Measurements from ENCODE around the gene LYPD8. TPM values are rescaled to one million over a fixed set of nuclear protein-coding genes. Genes with fewer than 3 reads are reported as not detected.

The LYPD8 gene
- total and polyA plus RNA-seq, 2 donors from 2014 or later: 0.92 to 3.2 TPM

DNA sequence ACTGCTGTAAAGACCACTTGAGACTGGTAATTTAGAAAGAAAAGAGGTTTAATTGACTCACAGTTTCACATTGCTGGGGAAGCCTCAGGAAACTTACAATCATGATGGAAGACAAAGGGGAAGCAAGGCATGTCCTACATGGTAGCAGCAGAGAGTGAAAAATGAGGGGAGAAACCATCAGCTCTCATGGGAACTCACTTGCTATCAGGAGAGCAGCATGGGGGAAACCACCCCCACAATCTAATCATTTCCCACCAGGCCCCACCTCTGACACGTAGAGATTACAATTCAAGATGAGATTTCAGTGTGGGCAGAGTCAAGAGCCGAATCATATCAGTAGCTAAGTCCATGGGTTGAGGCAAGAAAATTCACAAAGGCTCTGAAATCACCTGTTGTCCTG lies 23.8 kb upstream of the LYPD8 start:
- H3K4me3 ChIP-seq (ENCODE audit: low read length in 3 of 3): no peak overlapping the region
- DNase-seq (no peak), FAIRE-seq (no peak)
- no peaks in the 10 kb centered on the region for H3K27me3 ChIP-seq (ENCODE audit: control insufficient read depth, insufficient read depth, low read length)
- no peaks in the 10 kb centered on the region for H3K36me3 ChIP-seq (ENCODE audit: control insufficient read depth in 2 of 3, insufficient read depth in 3 of 3, low read length in 3 of 3)
- TF ChIP-seq, protein P1, sequence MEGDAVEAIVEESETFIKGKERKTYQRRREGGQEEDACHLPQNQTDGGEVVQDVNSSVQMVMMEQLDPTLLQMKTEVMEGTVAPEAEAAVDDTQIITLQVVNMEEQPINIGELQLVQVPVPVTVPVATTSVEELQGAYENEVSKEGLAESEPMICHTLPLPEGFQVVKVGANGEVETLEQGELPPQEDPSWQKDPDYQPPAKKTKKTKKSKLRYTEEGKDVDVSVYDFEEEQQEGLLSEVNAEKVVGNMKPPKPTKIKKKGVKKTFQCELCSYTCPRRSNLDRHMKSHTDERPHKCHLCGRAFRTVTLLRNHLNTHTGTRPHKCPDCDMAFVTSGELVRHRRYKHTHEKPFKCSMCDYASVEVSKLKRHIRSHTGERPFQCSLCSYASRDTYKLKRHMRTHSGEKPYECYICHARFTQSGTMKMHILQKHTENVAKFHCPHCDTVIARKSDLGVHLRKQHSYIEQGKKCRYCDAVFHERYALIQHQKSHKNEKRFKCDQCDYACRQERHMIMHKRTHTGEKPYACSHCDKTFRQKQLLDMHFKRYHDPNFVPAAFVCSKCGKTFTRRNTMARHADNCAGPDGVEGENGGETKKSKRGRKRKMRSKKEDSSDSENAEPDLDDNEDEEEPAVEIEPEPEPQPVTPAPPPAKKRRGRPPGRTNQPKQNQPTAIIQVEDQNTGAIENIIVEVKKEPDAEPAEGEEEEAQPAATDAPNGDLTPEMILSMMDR (IDR thresholded peaks at IDR 0.05; ENCODE audit: borderline replicate concordance, extremely low read depth, insufficient read depth): no peak
- no peak overlapping the region for H3K9ac ChIP-seq (ENCODE audit: low read length in 3 of 3)
- H3K27ac ChIP-seq (ENCODE audit: low read depth in 2 of 2, low read length in 2 of 2): no peak overlapping the region
- H3K9me3 ChIP-seq (ENCODE audit: control insufficient read depth in 2 of 3, insufficient read depth in 1 of 3, low read length in 3 of 3): peaks cover 0 to 3% (median 2%) of the 10 kb centered on the region in 3 donors
- intact Hi-C loops (cut with DNase I): no loop called here
- peaks cover 0 to 16% (median 4%) of the 10 kb centered on the region in 3 donors for H3K4me1 ChIP-seq (ENCODE audit: control insufficient read depth in 2 of 3, insufficient read depth in 2 of 3, low read depth in 1 of 3, low read length in 3 of 3)

DNA sequence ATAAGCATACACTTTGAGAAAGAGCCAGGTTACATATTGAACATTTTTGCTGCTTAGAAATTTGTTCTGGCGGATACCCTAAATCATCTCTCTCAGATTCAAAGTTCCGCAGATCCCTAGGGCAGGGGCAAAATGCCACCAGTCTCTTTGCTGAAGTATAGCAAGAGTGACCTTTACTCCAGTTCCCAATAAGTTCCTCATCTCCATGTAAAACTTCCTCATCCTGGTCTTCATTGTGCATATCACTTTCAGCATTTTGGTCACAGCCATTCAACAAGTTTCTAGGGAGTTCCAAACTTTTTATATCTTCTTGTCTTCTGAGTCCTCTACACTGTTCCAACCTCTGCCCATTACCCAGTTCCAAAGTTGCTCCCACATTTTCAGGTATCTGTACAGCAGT lies 23.3 kb upstream of the LYPD8 start:
- Histone ChIP-seq H3K4me3 (ENCODE audit: low read length in 3 of 3) (no peak overlapping the region), H3K9ac (ENCODE audit: low read length in 3 of 3) (no peak overlapping the region), H3K27me3 (ENCODE audit: control insufficient read depth, insufficient read depth, low read length) (no peaks in the 10 kb centered on the region), H3K36me3 (ENCODE audit: control insufficient read depth in 2 of 3, insufficient read depth in 3 of 3, low read length in 3 of 3) (no peaks in the 10 kb centered on the region), H3K27ac (ENCODE audit: low read depth in 2 of 2, low read length in 2 of 2) (no peak overlapping the region), H3K4me1 (ENCODE audit: control insufficient read depth in 2 of 3, insufficient read depth in 2 of 3, low read depth in 1 of 3, low read length in 3 of 3) (peaks cover 0 to 16% (median 4%) of the 10 kb centered on the region in 3 donors), H3K9me3 (ENCODE audit: control insufficient read depth in 2 of 3, insufficient read depth in 1 of 3, low read length in 3 of 3) (peaks cover 0 to 3% (median 2%) of the 10 kb centered on the region in 3 donors)
- FAIRE-seq (no peak), DNase-seq (no peak)
- TF ChIP-seq, protein P1 (IDR thresholded peaks at IDR 0.05; ENCODE audit: borderline replicate concordance, extremely low read depth, insufficient read depth): no peak
- intact Hi-C loops (cut with DNase I): no loop called here

DNA sequence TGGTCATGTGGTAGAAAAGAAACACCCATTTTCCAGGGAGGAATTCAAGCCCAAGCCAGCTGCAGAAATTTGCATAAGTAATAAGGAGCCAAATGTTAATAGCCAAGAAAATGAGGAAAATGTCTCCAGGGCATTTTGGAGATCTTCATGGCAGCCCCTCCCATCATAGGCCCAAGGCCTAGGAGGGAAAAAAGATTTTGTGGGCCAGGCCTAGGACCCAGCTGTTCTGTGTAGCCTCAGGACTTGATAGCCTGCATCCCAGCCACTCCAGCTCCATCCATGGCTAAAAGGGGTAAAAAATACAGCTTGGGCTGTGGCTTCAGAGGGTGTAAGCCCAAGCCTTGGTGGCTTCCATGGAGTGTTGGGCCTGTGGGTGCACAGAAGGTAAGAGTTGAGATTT lies 21.4 kb upstream of the LYPD8 start:
- TF ChIP-seq, protein P1 (IDR thresholded peaks at IDR 0.05; ENCODE audit: borderline replicate concordance, extremely low read depth, insufficient read depth): no peak
- Histone ChIP-seq H3K9me3 (ENCODE audit: control insufficient read depth in 2 of 3, insufficient read depth in 1 of 3, low read length in 3 of 3) (peaks cover 0 to 3% (median 2%) of the 10 kb centered on the region in 3 donors), H3K4me3 (ENCODE audit: low read length in 3 of 3) (no peak overlapping the region), H3K27ac (ENCODE audit: low read depth in 2 of 2, low read length in 2 of 2) (peak overlapping the region in 1 of 2 donors; percentile 12), H3K27me3 (ENCODE audit: control insufficient read depth, insufficient read depth, low read length) (no peaks in the 10 kb centered on the region), H3K36me3 (ENCODE audit: control insufficient read depth in 2 of 3, insufficient read depth in 3 of 3, low read length in 3 of 3) (no peaks in the 10 kb centered on the region), H3K9ac (ENCODE audit: low read length in 3 of 3) (no peak overlapping the region), H3K4me1 (ENCODE audit: control insufficient read depth in 2 of 3, insufficient read depth in 2 of 3, low read depth in 1 of 3, low read length in 3 of 3) (peaks cover 0 to 10% (median 0%) of the 10 kb centered on the region in 3 donors)
- DNase-seq (no peak), FAIRE-seq (no peak)
- intact Hi-C loops (cut with DNase I): no loop called here

DNA sequence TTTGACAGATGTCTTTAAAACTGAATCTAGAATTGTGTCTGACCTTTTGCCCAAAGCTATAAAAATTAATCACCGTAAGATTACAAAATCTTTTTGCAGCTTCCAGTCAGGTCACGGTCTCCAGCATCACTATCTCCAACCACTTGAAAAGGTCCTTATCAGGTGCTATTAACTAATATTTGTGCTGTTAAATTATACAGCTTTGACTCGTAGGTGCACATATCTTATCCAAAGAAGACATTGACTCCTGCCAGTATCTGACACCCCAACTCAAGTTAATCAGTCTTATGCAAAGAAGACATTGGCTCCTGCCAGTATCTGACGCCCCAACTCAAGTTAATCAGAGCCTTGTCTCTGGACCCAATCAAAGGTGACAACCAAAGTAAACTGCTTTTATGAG lies 19.9 kb upstream of the LYPD8 start:
- FAIRE-seq (no peak), DNase-seq (no peak)
- peaks cover 0 to 10% (median 0%) of the 10 kb centered on the region in 3 donors for H3K4me1 ChIP-seq (ENCODE audit: control insufficient read depth in 2 of 3, insufficient read depth in 2 of 3, low read depth in 1 of 3, low read length in 3 of 3)
- no peak overlapping the region for H3K27ac ChIP-seq (ENCODE audit: low read depth in 2 of 2, low read length in 2 of 2)
- no peak overlapping the region for H3K9ac ChIP-seq (ENCODE audit: low read length in 3 of 3)
- H3K36me3 ChIP-seq (ENCODE audit: control insufficient read depth in 2 of 3, insufficient read depth in 3 of 3, low read length in 3 of 3): no peaks in the 10 kb centered on the region
- H3K27me3 ChIP-seq (ENCODE audit: control insufficient read depth, insufficient read depth, low read length): no peaks in the 10 kb centered on the region
- TF ChIP-seq, protein P1 (IDR thresholded peaks at IDR 0.05; ENCODE audit: borderline replicate concordance, extremely low read depth, insufficient read depth): no peak
- intact Hi-C loops (cut with DNase I): no loop called here
- H3K4me3 ChIP-seq (ENCODE audit: low read length in 3 of 3): no peak overlapping the region
- H3K9me3 ChIP-seq (ENCODE audit: control insufficient read depth in 2 of 3, insufficient read depth in 1 of 3, low read length in 3 of 3): peaks cover 0 to 3% (median 0%) of the 10 kb centered on the region in 3 donors

All from kidney (tissue), 14 donors.